ENCODE data around the gene VPREB3.

DNA sequence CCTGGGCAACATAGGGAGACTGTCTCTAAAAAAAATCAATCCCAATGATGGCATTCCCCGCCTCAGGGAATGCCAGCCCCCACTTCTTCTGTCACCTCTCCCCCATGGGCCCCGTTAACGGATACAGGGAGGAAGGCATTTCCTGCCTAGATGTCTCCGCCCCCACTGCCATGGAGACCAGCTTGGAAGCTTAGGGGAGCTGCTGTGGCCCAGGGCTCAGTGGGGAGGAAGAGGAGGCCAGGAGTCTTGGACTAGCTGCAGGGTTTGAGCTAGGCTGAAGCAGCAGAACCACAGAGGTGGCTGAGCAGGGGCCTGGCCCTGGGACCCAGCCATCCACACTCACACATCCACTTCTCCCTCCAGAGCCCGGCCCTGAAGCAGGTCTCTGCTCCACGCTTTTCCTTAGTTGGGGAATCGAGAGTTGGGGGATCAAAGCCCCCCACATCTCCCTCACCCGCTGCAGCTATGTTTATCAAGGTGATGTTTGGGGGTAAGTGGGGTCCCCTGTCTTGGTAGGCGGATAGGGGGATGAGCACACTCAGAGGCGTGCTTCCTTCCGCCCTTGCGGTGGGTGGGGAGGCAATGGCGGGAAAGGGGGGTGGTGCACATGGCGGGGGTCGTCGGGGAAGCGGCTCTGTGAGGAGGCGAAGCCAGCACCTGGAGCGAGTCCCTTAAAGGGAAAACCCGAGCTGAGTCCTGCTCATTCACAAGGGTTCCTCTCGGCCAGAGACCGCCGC is 8.8 kb upstream of the VPREB3 start, which contains the start of gene C22orf15:
- TF ChIP-seq EGR1 (IDR thresholded peaks at IDR 0.05) (no peak), RAD21 (IDR thresholded peaks at IDR 0.05; ENCODE audit: low read depth) (no peak), TEAD4 (IDR thresholded peaks at IDR 0.05) (no peak), CEBPB (IDR thresholded peaks at IDR 0.05) (no peak), TAF1 (IDR thresholded peaks at IDR 0.05; ENCODE audit: low read depth) (no peak), NFIC (IDR thresholded peaks at IDR 0.05) (no peak), EP300 (IDR thresholded peaks at IDR 0.05; ENCODE audit: borderline replicate concordance) (no peak), FOXM1 (IDR thresholded peaks at IDR 0.05; ENCODE audit: borderline replicate concordance, low read depth) (no peak), CREB1 (IDR thresholded peaks at IDR 0.05; ENCODE audit: low read depth) (no peak)
- TF ChIP-seq, protein P1, sequence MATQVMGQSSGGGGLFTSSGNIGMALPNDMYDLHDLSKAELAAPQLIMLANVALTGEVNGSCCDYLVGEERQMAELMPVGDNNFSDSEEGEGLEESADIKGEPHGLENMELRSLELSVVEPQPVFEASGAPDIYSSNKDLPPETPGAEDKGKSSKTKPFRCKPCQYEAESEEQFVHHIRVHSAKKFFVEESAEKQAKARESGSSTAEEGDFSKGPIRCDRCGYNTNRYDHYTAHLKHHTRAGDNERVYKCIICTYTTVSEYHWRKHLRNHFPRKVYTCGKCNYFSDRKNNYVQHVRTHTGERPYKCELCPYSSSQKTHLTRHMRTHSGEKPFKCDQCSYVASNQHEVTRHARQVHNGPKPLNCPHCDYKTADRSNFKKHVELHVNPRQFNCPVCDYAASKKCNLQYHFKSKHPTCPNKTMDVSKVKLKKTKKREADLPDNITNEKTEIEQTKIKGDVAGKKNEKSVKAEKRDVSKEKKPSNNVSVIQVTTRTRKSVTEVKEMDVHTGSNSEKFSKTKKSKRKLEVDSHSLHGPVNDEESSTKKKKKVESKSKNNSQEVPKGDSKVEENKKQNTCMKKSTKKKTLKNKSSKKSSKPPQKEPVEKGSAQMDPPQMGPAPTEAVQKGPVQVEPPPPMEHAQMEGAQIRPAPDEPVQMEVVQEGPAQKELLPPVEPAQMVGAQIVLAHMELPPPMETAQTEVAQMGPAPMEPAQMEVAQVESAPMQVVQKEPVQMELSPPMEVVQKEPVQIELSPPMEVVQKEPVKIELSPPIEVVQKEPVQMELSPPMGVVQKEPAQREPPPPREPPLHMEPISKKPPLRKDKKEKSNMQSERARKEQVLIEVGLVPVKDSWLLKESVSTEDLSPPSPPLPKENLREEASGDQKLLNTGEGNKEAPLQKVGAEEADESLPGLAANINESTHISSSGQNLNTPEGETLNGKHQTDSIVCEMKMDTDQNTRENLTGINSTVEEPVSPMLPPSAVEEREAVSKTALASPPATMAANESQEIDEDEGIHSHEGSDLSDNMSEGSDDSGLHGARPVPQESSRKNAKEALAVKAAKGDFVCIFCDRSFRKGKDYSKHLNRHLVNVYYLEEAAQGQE (IDR thresholded peaks at IDR 0.05; ENCODE audit: low read depth): no peak
- TF ChIP-seq, protein P2, sequence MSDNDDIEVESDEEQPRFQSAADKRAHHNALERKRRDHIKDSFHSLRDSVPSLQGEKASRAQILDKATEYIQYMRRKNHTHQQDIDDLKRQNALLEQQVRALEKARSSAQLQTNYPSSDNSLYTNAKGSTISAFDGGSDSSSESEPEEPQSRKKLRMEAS (IDR thresholded peaks at IDR 0.05): no peak
